Hepatocyte (in vitro differentiated cells): ENCODE measurements around the gene KIRREL3. TPM values are rescaled to one million over a fixed set of nuclear protein-coding genes. Genes with fewer than 3 reads are reported as not detected.

ENCODE experiments used
- DNase-seq: peaks from one replicate; pipeline ENCODE4 v3.0.0-alpha.2; 2016; ENCODE audit warnings: low spot score
- H2AFZ ChIP-seq: fragments of 200-600 bp; sonication (generic); 2 replicates; pipeline ENCODE4 v1.6.0; 2016; ENCODE audit warnings: antibody characterized with exemption, mild to moderate bottlenecking
- H3K27ac ChIP-seq: fragments of 200-600 bp; sonication (generic); 2 replicates; pipeline ENCODE4 v1.5.1; 2016; ENCODE audit warnings: mild to moderate bottlenecking
- H3K27me3 ChIP-seq: fragments of 200-600 bp; sonication (generic); 2 replicates; pipeline ENCODE4 v1.6.1; 2016
- H3K36me3 ChIP-seq: fragments of 200-600 bp; sonication (generic); replicated peaks from 2 replicates; pipeline ENCODE4 v1.5.1; 2016; ENCODE audit warnings: low read depth; ENCODE audit not compliant: insufficient read depth
- H3K4me1 ChIP-seq: fragments of 200-600 bp; sonication (generic); 2 replicates; pipeline ENCODE4 v1.5.1; 2016; ENCODE audit warnings: mild to moderate bottlenecking, moderate library complexity; ENCODE audit not compliant: insufficient read depth
- H3K4me2 ChIP-seq: fragments of 200-600 bp; sonication (generic); 2 replicates; pipeline ENCODE4 v1.6.0; 2016
- H3K4me3 ChIP-seq: fragments of 200-600 bp; sonication (generic); 2 replicates; pipeline ENCODE4 v1.5.1; 2016; ENCODE audit warnings: mild to moderate bottlenecking
- H3K79me2 ChIP-seq: fragments of 200-600 bp; sonication (generic); 2 replicates; pipeline ENCODE4 v1.6.0; 2017; ENCODE audit warnings: mild to moderate bottlenecking
- H3K9me2 ChIP-seq: fragments of 200-600 bp; sonication (generic); replicated peaks from 2 replicates; pipeline ENCODE4 v1.6.0; 2017; ENCODE audit warnings: mild to moderate bottlenecking; ENCODE audit not compliant: insufficient read depth
- H3K9me3 ChIP-seq: fragments of 200-600 bp; sonication (generic); 2 replicates; pipeline ENCODE4 v1.5.1; 2016; ENCODE audit warnings: low read depth, mild to moderate bottlenecking
- H4K20me1 ChIP-seq: fragments of 200-600 bp; sonication (generic); 2 replicates; pipeline ENCODE4 v1.6.0; 2016; ENCODE audit warnings: mild to moderate bottlenecking; ENCODE audit not compliant: insufficient read depth, poor library complexity, severe bottlenecking
- CTCF ChIP-seq: fragments of 200-600 bp; sonication (generic); IDR thresholded peaks from 2 replicates; pipeline ENCODE4 v1.5.1; 2016; ENCODE audit warnings: antibody characterized with exemption, mild to moderate bottlenecking; ENCODE audit not compliant: poor library complexity
- EZH2 ChIP-seq: fragments of 200-600 bp; sonication (generic); IDR thresholded peaks from 2 replicates; pipeline ENCODE4 v1.6.1; 2016; ENCODE audit warnings: antibody characterized with exemption, mild to moderate bottlenecking, borderline replicate concordance
- EZH2phosphoT487 ChIP-seq: fragments of 200-600 bp; sonication (generic); IDR thresholded peaks from one replicate; pipeline ENCODE4 v1.6.1; 2018; ENCODE audit warnings: antibody characterized with exemption, mild to moderate bottlenecking, low read depth, moderate library complexity; ENCODE audit not compliant: unreplicated experiment, severe bottlenecking
- WGBS: methylation state at CpG from one replicate; pipeline ENCODE4 v1.1.6; 2016; ENCODE audit warnings: low lambda C conversion rate; ENCODE audit errors: missing lambda C conversion rate; 5-methylcytosine and 5-hydroxymethylcytosine counted together
- polyA plus RNA-seq: library from polyadenylated mRNA; unstranded; fragments of >200 nt; fragmentation: Nextera tagmentation; extraction: Ambion mirVana; gene quantifications from 2 replicates; pipeline ENCODE4 v1.2.1, GENCODE V29; 2016
- total RNA-seq: library from RNA; depleted of rRNA; stranded (reverse); fragments of >200 nt; gene quantifications from 2 replicates; pipeline ENCODE4 v1.2.3, GENCODE V29; 2014

Gene KIRREL3
- total and polyA plus RNA-seq, 2 experiments from 2014 or later, result 0.33 to 0.86 TPM

- Histone ChIP-seq H3K9me2 (no peaks in the 10 kb centered on the region), H4K20me1 (no peaks in the 10 kb centered on the region), H3K4me1 (no peaks in the 10 kb centered on the region), H2AFZ (no peak overlapping the region), H3K9me3 (no peaks in the 10 kb centered on the region), H3K4me2 (peak overlapping the region; percentile 41), H3K79me2 (no peaks in the 10 kb centered on the region), H3K36me3 (no peaks in the 10 kb centered on the region), H3K27ac (peak overlapping the region; percentile 76), H3K4me3 (no peak overlapping the region), H3K27me3 (no peaks in the 10 kb centered on the region)
- DNase-seq, result no peak
- no peak for TF ChIP-seq CTCF
- WGBS, result 74% methylated on average over 7 of the region's 7 CpGs
These were observed 594.7 kb downstream of the KIRREL3 start for GRCh38 chr11:126405906-126406305.

DNA sequence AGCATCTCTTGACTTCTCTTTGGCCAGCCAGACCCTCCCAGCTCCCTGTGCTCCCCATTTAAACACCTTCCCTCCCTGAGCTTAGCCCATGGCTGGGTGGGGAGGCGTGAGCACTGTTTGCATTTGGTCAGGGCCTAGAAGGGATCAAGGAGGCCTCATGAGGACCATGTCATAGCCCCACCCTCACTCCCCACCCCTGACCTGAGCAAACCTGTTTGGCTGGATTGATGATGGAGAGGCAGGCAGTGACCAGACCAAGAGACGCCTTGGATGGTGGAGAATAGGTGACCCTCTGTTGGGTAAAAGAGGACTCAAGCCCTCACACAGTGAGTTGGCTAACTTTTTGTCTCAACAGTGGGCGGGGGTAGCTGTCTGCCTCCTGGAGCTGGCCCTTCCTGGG lies 595.2 kb downstream of the KIRREL3 start:
- Histone ChIP-seq H3K36me3 (no peaks in the 10 kb centered on the region), H3K4me1 (no peaks in the 10 kb centered on the region), H3K9me2 (no peaks in the 10 kb centered on the region), H4K20me1 (no peaks in the 10 kb centered on the region), H3K4me3 (no peak overlapping the region), H2AFZ (no peak overlapping the region), H3K4me2 (peak overlapping the region; percentile 41), H3K79me2 (no peaks in the 10 kb centered on the region), H3K27ac (peak overlapping the region; percentile 76), H3K9me3 (no peaks in the 10 kb centered on the region), H3K27me3 (no peaks in the 10 kb centered on the region)
- no peak for TF ChIP-seq CTCF
- TF ChIP-seq EZH2, result no peak
- no peak for TF ChIP-seq EZH2phosphoT487
- WGBS, result 87% methylated on average over 3 of the region's 3 CpGs
- no peak for DNase-seq

- peak overlapping the region; percentile 51 for H3K27ac ChIP-seq
- H3K4me1 ChIP-seq, result no peaks in the 10 kb centered on the region
- no peaks in the 10 kb centered on the region for H3K9me2 ChIP-seq
- no peak overlapping the region for H2AFZ ChIP-seq
- H3K9me3 ChIP-seq, result no peaks in the 10 kb centered on the region
- H3K79me2 ChIP-seq, result no peaks in the 10 kb centered on the region
- no peak overlapping the region for H3K4me2 ChIP-seq
- H4K20me1 ChIP-seq, result no peaks in the 10 kb centered on the region
- no peak for TF ChIP-seq CTCF
- no peak for TF ChIP-seq EZH2phosphoT487
- no peak for TF ChIP-seq EZH2
- no peaks in the 10 kb centered on the region for H3K27me3 ChIP-seq
- H3K36me3 ChIP-seq, result no peaks in the 10 kb centered on the region
- WGBS, result 62% methylated on average over 5 of the region's 5 CpGs
- no peak for DNase-seq
- H3K4me3 ChIP-seq, result no peak overlapping the region
These were observed 596.2 kb downstream of the KIRREL3 start for GRCh38 chr11:126404367-126404766.

- no peak overlapping the region for H3K4me2 ChIP-seq
- 93% methylated on average over 8 of the region's 8 CpGs for WGBS
- H3K79me2 ChIP-seq, result no peaks in the 10 kb centered on the region
- H3K4me1 ChIP-seq, result no peaks in the 10 kb centered on the region
- DNase-seq, result no peak
- TF ChIP-seq EZH2, result no peak
- no peak for TF ChIP-seq CTCF
- TF ChIP-seq EZH2phosphoT487, result no peak
- no peaks in the 10 kb centered on the region for H4K20me1 ChIP-seq
- no peaks in the 10 kb centered on the region for H3K36me3 ChIP-seq
- no peak overlapping the region for H2AFZ ChIP-seq
- no peak overlapping the region for H3K4me3 ChIP-seq
- no peaks in the 10 kb centered on the region for H3K9me2 ChIP-seq
- H3K9me3 ChIP-seq, result no peaks in the 10 kb centered on the region
- peak overlapping the region; percentile 51 for H3K27ac ChIP-seq
- H3K27me3 ChIP-seq, result no peaks in the 10 kb centered on the region
These were observed 596.9 kb downstream of the KIRREL3 start for GRCh38 chr11:126403658-126404057.
